ENCODE measurements around the gene GSTO1.
"Not testable (repeated sequence)": the region's sequence is repeated elsewhere in the genome, so short reads cannot be mapped to it uniquely, and the experiment has no call there.

- not testable (repeated sequence) for TF ChIP-seq HOXA7 (CRISPR knock-in tag; IDR thresholded peaks at IDR 0.05; ENCODE audit: borderline replicate concordance); ZNF266 (tag by site-specific recombination; IDR thresholded peaks at IDR 0.05; ENCODE audit: low read depth); ZBTB1 (tag by site-specific recombination; IDR thresholded peaks at IDR 0.05); ZNF280D (tag by site-specific recombination; IDR thresholded peaks at IDR 0.05); PBX3 (CRISPR knock-in tag; IDR thresholded peaks at IDR 0.05); ZNF24 (tag by site-specific recombination; IDR thresholded peaks at IDR 0.05); HOXD13 (CRISPR knock-in tag; IDR thresholded peaks at IDR 0.05; ENCODE audit: borderline replicate concordance); ZNF670 (tag by site-specific recombination; IDR thresholded peaks at IDR 0.05; ENCODE audit: low read depth); ELK4 (IDR thresholded peaks at IDR 0.05; ENCODE audit: borderline replicate concordance, low read depth, low read length); ZNF16 (tag by site-specific recombination; IDR thresholded peaks at IDR 0.05; ENCODE audit: low read depth); ZNF513 (tag by site-specific recombination; IDR thresholded peaks at IDR 0.05)
- 0 out of 2 replicates have a peak, but pooled peaks have one; percentile 18 for TF ChIP-seq SP2 (tag by site-specific recombination; IDR thresholded peaks at IDR 0.05)
Measured at GRCh38 chr10:104248931-104249330, 5.8 kb upstream of the GSTO1 start.
